ENCODE measurements around the gene RHBDD3.

Gene RHBDD3

DNA sequence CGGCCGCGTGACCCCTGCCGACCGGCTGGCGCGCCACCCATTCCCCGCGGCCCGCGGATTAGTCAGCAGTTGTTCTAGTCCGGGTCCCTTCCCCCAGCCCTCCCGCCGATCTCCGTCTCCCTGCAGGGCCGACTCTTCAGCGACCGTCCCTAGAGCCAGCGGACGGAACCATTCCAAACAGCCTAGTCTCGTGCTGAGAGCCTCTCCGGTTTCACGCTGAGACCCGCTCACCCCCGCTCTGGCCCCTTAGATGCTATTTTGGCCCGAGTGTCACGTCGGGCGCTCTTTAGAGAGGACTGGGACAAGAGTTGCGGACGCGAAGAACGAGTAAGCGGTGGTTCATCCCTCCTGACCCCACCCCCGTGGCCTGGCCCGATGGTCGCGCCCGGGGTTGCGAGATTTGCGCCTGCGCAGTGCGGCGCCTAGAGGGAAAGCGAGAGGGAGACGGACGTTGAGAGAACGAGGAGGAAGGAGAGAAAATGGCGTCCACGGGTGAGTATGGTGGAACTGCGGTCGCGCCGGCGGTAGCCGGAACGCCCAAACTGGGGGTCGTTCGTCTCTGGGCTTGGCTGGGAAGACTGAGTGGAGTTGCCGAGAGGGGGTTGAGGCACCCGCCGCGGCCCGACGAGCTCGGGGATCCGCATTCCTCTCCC lies at the start of gene RHBDD3, which contains the start of gene EWSR1:
Gene RHBDD3, minus strand, starts transcription at position 124 of the 653 bp plus-strand sequence. CDS start 2,355 bp downstream, outside the sequence.
Gene EWSR1, plus strand, starts transcription at position 411 of the 653 bp plus-strand sequence. Its CDS starts 69 bp downstream, at position 480.
- peak; percentile 99 for DNase-seq

DNA sequence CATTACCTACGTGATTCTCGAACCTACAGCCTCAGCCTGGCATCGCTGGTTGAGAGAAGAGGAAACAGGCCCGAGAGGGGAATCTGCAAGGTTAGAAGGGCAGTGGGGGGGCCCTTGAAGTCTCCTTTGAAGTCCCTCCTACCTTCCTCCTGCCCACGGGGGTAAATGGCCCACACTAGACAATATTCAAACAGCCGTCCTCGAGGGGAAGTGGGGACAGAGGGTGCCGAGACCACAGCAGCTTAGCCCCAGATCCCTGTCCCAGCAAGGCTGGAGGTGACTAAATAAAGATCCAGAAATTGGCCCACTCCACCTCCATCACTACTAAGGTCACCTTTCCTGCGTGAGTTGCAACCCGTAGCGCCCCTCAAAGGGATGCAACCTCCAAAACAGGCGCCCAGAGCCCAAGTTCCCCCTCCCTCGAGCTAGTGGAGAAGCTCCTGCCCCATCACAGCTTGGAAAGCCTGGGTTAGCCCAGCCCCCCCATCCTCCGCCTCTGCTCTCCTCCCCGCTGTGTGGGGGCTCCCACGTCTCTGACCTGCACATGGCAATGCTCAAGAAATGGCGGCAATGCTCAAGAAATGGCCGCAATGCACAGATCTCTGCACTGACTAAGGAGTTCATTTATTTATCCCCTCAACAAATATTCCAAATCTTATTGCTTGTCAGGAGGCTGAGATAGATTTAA lies 48.5 kb upstream of the RHBDD3 start:
- DNase-seq, result no peak

DNA sequence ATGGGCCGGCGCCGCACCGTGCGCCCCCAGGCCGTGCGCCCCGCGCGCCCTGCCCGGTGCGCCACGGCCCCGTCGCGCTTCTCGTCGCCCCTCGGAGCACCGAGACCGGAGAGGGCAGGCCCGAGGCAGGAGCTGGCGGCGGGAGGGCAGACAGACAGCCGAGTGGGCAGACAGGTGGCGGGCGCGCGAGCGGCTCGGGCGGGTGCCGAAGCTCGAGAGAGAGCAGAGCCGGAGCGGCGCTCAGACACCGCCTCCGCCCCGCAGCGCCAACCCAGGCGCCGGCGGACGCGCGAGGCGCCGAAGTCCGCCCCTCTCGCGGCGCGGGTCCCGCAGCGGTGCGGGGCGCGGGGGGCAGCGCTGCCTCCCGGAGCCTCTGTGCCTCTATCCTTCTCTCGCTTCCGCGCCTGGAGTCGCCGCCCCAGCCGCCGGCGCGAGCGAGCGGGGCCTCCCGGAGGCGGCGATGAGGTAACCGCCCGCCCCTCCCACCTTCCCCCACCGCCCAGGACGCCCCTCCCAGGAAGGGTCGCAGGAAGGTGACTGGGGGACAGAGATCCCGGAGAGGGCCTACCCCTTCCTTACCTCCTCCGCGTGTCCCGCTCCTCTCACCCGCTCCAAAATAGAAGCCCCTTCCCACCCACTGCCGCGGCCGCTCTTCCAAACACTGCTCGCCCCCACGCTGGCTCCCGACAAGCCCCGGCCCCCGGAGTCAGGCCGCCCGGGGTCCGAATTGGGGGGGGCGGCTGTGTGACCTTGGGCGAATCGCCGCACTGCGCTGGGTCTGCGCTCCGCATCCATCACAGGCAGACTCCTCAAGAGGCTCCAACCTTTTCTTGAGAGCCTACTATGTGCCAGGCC lies 47.7 kb upstream of the RHBDD3 start, which contains the start of gene RASL10A:
Gene RASL10A, minus strand, starts transcription at position 412 of the 855 bp plus-strand sequence. CDS start 451 bp downstream, outside the sequence.
- DNase-seq, result peak; percentile 34

DNA sequence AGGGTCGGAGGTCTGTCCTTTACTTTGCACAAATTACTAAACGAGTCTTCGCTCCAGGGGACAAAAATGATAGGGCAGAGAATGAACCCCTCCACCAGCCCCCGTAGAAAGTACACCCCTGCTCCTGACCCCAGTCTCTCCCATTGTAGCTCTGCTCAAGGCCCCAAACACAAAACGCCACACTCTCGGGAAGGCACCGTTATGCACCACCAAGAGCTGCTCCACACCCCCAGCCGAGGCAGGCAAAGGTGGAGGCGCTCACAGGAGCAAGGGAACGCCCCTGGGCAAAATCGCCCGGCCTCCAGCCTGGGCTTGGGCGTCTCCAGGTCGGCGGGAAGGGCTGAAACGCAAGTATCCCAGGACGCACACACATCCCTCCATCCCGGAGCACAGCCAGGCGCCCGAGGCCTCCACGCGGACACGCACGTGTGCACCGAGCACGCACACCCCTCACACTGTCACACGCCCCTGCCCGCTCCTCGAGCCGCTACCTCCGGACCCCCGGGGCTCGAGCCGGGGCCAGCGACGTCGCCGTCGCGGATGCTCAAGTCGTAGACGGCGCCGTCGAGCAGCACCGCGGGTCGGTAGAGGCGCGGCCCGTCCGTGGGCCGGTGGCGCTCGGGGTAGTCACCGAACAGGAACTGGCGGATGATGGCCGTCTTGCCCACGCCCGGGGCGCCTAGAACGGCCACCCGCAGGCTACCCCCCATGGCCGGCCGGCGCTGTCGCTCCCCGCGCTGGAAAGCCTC lies 46.9 kb upstream of the RHBDD3 start:
- DNase-seq, result peak; percentile 40

DNA sequence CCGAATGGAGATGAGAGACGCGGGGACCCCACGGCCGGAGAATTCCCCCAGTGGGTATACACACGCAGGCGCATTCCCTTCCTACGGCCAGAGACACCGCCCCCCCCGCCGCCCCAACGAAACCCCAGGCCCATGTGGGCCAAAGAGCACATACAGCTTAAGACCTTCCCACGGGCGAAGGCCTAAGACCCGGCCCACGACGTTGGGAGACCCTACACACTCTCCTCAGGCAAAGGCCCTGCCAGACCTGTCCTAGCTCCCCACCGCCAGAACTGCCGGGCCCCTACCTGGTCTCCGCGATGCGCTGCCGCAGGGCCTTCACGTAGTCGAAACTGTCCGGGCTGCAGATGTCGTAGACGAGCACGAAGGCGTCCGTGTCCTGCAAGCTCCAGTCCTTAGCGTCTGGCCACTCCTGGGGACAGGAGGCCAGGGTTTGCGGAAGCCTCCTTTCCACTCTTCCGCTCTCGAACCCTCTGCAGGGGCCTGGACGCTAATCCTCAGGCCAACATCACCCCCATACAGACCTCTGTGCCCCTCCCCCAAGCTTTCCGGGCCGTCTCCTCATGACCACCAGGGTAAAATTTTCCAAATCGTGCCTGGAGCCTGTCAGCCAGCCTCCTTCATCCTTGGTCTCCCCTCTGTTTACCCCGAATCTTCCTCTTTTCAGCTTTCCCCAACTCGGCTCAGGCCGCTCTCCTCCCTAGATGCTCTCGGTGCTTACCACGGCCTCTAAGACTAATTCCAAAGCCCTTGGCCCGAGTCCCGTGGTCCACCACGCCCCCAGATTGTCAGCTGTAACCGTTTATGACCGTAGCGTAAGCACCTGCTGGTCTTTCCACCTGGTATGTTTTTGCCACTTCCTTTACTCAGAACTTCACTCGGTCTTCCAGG lies 46.0 kb upstream of the RHBDD3 start:
- peak; percentile 24 for DNase-seq

DNA sequence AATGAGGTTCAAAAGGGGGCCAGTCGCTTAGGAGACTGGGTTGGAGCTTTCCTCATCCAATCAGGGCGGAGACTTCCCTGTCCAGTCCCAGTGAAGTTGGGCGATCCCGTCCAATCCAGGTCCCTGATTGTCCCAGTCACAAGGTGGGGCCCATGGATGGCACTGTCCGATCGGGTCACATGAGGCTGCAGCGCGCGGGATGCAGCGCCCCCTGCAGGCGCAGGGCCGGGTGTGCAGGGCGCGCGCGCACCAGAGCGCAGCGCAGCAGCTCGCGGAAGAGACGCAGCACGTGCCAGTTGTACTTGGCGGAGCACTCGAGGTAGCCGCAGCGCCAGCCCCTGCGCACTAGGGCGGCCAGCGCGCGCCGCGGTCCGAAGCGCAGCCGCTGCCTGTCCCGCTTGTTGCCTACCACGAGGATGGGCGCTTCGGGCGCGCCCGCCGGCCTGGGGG lies 45.4 kb upstream of the RHBDD3 start:
- peak; percentile 78 for DNase-seq

DNA sequence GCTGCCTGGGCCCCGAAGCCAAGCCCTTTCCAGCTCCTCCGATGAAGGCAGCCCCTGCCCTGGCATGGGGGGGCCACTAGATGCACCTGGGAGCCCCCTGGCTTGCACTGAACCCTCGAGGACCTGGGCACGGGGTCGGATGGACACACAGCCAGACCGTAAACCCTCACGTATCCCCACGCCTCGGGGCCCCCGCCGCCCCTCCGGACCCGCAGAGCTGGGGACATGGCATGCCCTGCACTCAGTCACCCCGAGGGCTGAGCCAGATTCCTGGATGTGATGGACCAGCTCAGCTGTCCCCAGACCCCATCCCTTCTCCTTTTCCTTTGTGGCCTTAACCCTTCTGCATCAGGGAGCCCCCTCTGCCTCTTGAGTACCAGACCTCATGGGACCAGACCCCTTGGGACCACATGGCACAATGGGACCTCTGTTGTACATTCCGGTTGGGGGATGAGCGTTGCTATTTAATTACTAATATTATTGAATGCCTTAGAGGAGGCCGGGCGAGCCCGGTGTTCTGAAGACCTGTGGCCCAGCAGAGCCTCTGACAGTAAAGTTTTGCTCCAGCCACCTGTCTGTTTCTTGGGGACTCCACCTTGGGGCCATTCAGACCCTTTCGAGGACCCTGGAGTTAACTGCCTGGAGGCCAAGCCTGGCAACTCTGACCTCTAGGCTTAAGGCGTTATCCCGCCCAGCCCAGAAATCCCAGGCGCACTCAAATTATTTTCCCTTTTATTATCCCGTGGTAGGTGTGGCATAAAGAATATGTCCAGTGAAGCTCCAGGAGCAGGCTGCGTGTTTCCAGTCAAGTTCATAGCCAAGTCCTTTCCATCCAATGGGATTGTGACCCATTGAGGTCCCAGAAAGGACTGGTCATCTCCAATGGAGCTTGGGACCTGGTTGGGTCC lies 44.7 kb upstream of the RHBDD3 start:
- no peak for DNase-seq

DNA sequence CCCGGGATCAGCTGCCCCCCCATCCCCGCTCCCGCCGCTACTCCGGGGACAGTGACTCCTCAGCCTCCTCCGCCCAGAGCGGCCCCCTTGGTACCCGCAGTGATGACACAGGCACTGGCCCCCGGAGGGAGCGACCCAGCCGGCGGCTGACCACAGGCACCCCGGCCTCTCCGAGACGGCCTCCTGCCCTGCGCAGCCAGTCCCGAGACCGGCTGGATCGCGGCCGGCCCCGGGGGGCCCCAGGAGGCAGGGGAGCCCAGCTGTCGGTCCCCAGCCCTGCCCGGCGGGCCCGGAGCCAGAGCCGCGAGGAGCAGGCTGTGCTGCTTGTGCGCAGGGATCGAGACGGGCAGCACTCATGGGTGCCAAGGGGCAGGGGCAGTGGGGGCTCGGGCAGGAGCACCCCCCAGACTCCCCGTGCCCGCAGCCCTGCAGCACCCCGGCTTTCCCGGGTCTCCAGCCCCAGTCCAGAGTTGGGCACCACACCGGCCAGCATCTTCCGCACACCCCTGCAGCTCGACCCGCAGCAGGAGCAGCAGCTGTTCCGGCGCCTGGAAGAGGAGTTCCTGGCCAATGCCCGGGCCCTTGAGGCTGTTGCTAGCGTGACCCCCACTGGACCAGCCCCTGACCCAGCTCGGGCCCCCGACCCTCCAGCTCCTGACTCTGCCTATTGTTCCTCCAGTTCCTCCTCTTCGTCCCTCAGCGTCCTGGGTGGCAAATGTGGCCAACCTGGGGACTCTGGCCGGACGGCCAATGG lies 43.9 kb upstream of the RHBDD3 start:
- no peak for DNase-seq

DNA sequence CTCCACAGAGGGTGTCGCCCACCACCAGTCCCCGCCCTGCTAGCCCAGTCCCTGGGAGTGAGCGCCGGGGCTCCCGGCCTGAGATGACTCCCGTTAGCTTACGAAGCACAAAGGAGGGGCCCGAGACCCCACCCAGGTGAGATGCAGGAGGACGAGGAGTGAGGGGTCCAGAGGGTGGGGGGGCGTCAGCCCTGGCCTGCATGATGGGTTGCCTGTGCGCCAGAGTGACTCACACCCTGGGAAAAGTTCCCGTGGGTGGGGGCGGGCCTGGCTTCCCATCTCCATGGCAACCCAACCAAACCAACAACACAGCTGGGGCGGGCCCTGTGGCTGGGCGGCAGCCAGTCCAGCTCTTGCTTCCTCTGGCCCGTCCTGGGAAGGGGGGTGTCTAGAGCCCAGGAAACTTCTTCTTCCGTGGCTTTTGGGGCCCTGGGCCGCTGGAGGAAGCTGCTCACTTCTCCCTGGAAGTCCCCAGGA lies 43.1 kb upstream of the RHBDD3 start:
- DNase-seq, result peak; percentile 70

DNA sequence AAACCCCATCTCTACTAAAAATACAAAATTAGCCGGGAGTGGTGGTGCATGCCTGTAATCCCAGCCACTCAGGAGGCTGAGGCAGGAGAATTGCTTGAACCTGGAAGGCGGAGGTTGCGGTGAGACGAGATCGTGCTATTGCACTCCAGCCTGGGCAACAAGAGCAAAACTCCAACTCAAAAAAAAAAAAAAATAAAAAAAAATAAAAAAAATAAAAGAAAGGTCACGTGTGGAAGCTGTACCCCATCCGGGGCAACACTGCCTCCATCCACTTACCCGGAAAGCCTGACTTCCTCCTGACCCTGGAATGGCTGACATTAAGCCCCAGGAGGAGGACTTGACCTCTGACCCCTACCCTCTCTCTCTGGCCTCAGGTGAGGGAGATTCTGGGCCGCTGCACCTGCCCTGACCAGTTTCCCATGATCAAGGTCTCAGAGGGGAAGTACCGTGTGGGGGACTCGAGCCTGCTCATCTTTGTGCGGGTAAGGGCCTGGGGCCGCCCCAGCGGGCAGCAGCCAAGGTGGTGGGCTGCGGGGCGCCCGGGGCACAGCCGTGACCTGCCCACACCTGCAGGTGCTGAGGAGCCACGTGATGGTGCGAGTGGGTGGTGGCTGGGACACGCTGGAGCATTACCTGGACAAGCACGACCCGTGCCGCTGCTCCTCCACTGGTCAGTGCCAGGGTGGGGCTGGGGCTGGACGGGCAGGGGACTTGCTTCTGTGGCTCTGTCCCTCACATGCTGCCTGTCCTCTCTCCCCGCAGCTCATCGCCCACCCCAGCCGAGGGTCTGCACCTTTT lies 42.5 kb upstream of the RHBDD3 start:
- DNase-seq, result no peak

DNA sequence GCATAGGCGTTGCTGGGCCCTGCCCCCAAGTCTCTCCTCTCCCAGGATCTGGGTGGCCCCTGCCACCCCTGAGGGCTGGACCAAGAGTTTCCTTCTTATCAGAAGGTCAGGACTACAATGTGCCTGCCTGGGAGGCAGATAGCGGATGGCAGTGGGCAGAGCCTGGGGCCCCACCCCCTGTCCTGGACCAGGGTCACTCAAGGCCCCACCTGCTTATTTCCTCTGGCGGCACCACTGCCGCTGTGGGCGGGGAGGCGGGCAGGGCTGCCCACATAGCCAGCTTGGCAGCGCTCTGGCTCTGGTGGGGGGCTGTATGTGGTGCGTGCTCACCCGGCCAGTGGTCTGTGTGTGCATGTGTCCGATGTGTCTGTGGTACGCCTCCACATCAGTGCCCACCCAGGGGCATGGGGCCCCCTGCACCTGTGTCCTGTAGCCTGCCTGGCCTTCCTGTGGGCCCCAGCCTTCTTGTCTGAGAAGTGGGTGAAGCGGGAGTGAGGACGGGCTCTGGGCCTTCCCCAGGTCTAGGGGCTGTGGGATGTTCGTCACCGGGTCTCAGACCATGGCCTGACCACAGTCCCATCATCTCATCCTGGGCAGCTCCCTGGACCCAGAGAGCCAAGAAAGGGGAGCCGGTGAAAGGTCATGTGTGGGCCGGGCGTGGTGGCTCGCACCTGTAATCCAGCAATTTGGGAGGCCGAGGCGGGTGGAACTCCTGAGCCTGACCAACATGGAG lies 41.7 kb upstream of the RHBDD3 start:
- DNase-seq, result no peak

DNA sequence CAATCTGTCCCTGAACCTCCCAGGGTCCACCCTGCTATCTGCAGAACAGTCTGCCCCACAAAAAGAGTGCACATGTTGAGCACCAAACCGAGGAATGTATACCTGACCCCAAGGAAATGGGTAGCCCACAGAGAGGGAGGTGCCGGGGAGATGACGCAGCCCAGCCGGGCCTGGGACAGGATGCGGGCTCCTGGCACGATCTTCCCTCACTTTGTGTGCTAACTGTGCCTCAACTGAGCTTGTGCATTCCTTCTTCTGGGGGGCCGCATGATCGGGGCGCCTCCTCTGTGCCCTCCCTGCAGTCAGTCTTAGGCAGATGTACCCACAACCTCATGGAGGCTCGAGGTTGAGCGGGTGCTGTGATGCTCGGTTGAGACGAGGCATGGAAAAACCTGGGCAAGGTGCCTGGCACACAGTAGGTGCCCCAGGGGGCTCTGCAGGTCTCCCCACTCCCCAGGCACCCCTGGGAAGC lies 41.0 kb upstream of the RHBDD3 start:
- no peak for DNase-seq

DNA sequence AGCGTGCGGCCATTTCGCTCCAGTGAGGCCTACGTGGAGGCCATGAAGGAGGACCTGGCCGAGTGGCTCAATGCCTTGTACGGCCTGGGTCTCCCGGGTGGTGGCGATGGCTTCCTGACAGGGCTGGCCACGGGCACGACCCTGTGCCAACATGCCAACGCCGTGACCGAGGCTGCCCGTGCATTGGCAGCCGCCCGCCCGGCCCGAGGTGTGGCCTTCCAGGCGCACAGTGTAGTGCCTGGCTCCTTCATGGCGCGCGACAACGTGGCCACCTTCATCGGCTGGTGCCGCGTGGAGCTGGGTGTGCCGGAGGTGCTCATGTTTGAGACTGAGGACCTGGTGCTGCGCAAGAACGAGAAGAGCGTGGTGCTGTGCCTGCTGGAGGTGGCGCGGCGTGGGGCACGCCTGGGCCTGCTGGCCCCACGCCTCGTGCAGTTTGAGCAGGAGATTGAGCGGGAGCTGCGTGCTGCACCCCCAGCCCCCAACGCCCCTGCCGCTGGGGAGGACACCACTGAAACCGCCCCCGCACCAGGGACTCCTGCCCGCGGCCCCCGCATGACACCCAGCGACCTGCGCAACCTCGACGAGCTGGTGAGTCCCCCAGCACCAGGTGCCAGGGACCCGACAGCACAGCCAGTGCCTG lies 40.5 kb upstream of the RHBDD3 start:
- no peak for DNase-seq

DNA sequence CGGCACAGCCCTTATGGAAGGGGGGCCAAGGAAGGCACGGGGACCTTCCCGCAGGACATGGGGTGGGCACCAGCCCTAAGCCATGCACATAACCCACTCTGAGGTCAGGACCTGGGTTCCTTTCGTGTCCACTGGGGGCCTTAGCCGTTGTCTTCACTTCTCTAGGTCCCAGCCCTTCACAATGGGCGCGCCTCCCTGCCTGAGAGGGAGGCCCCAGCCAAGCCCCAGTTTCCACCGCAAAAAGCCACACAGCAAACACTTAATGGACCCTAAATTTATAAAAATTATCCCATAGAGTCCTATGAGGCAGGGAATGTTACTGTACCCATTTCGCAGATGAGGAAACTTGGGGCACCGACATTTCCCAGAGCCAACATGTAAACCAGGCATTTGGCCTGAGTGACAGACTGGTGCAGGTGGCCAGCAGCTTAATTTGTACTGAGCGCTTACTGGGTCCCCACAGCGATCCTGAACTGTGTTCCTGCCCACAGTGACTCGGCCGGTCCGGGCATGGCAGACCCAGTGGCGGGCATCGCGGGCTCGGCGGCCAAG lies 39.9 kb upstream of the RHBDD3 start:
- no peak for DNase-seq

DNA sequence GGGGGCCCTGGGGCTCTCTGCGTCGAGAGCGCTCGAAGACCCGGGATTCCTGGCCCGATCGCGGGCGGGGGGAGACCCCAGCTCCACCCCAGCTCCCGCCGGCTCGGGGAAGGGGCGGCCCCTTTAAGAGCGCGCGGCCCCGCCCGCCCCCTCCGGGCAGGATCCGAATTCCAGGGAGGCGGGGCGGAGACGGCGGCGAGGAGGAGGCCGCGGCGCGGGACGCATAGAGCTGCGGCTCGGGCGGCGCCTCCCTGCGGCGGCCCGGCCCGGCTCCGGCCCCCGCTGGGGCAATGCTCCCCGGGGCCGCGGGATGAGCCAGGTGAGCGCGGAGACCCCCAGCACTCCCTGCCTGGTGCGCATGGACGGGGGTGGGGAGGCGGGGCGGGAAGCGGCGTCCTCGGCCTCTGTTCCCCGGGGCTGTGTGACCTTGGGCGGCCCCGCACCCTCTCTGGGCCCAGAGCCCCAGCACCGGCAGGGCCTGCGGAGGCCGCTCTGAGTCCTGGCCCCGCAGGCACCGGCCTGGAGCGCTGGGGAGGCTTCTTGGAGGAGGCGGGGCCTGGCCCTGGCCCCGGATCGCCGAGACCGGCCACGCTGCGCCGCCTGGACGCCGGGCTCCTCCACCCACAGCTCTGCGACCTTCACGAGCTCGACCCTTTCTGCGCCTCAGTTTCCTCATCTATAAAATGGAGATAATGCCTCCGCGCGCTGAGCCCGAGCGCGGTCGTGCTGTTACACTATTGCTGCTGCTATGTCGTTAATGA lies 39.2 kb upstream of the RHBDD3 start:
- DNase-seq, result peak; percentile 77

All from retina (tissue), 1 donor.